Measurements from ENCODE around the gene NBEA. TPM values are rescaled to one million over a fixed set of nuclear protein-coding genes. Genes with fewer than 3 reads are reported as not detected.

Gene NBEA
- total RNA-seq, 1 experiment from 2014 or later, result 4.1 TPM

DNA sequence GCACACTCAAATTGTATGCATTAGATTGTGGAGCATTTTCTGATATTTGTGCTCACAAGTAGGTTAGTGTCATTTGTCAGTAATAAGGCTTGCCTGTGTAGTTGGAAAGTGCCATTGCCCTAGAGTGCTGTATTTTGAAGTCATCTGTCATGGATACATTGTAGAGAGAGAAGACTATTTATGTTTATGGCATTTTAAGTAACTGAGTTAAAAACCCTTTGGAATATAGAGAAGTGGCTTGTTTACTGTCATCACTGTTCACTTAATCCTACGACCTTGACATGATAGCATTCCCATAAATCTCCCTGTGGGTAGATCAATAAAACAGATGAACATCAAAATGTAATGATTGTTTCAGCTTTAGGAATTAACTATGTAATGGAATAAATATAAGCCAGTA lies 423.8 kb downstream of the NBEA start:
- intact Hi-C loops (cut with micrococcal nuclease), result no loop called here
- no TSS peak for BruUV-seq (replicated peaks)
- DNase-seq (ENCODE audit: low read depth, low spot score), result no peak
- ATAC-seq, result no peak
- Histone ChIP-seq H3K4me2 (ENCODE audit: low read length) (no peak overlapping the region), H4K20me1 (ENCODE audit: insufficient read depth) (no peaks in the 10 kb centered on the region), H3K79me2 (ENCODE audit: insufficient read depth, low read length) (no peaks in the 10 kb centered on the region), H3K27me3 (ENCODE audit: insufficient read depth, low read length) (no peaks in the 10 kb centered on the region), H3K9ac (ENCODE audit: low read length) (no peak overlapping the region), H3K36me3 (ENCODE audit: control insufficient read depth in 1 of 2, insufficient read depth in 2 of 2, low read length in 2 of 2) (no peaks in the 10 kb centered on the region), H3K27ac (ENCODE audit: low read depth, low read length) (no peak overlapping the region), H3K9me3 (ENCODE audit: control insufficient read depth in 1 of 2, insufficient read depth in 1 of 2, low read depth in 1 of 2, low read length in 2 of 2) (no peaks in the 10 kb centered on the region), H3K9me2 (ENCODE audit: insufficient read depth) (no peaks in the 10 kb centered on the region), H3K4me3 (replicated peaks in 1 of 2; ENCODE audit: low read depth in 1 of 2, low read length in 2 of 2) (no peak overlapping the region), H3K4me1 (ENCODE audit: control insufficient read depth in 1 of 2, insufficient read depth in 2 of 2, low read length in 2 of 2) (no peaks in the 10 kb centered on the region), H2AFZ (ENCODE audit: low read depth, low read length, poor library complexity, severe bottlenecking) (no peak overlapping the region)
- CTCF ChIA-PET, result no interaction called here
- RAD21 ChIA-PET (ENCODE audit: low non-redundant PET in 1 of 2, low total read pairs in 2 of 2, uncharacterized antibody in 2 of 2, unreplicated experiment in 2 of 2), result no interaction called here
- POLR2A ChIA-PET, result no interaction called here
- no peak for TF ChIP-seq ATF3 (IDR thresholded peaks at IDR 0.05)
- no peak for TF ChIP-seq YY1 (IDR thresholded peaks at IDR 0.05; ENCODE audit: extremely low read depth, insufficient replicate concordance, low read depth, low read length)
- TF ChIP-seq ZBTB33 (IDR thresholded peaks at IDR 0.05; ENCODE audit: extremely low read depth, insufficient replicate concordance, low read length), result no peak
- TF ChIP-seq FOSL1 (IDR thresholded peaks at IDR 0.05; ENCODE audit: low read depth), result no peak

GRCh38 chr13:35367586-35367985 lies 425.5 kb downstream of the NBEA start:
- CTCF ChIA-PET, result no interaction called here
- BruUV-seq (replicated peaks), result no TSS peak
- ATAC-seq, result no peak

More at GRCh38 chr13:35367586-35367985, 425.5 kb downstream of the NBEA start:
- Histone ChIP-seq H3K4me3 (replicated peaks in 1 of 2; ENCODE audit: low read depth in 1 of 2, low read length in 2 of 2) (no peak overlapping the region), H2AFZ (ENCODE audit: low read depth, low read length, poor library complexity, severe bottlenecking) (no peak overlapping the region), H3K9me2 (ENCODE audit: insufficient read depth) (no peaks in the 10 kb centered on the region), H3K27ac (ENCODE audit: low read depth, low read length) (no peak overlapping the region), H3K36me3 (ENCODE audit: control insufficient read depth in 1 of 2, insufficient read depth in 2 of 2, low read length in 2 of 2) (no peaks in the 10 kb centered on the region), H4K20me1 (ENCODE audit: insufficient read depth) (no peaks in the 10 kb centered on the region), H3K4me2 (ENCODE audit: low read length) (no peak overlapping the region), H3K9me3 (ENCODE audit: control insufficient read depth in 1 of 2, insufficient read depth in 1 of 2, low read depth in 1 of 2, low read length in 2 of 2) (no peaks in the 10 kb centered on the region), H3K9ac (ENCODE audit: low read length) (no peak overlapping the region), H3K27me3 (ENCODE audit: insufficient read depth, low read length) (no peaks in the 10 kb centered on the region), H3K4me1 (ENCODE audit: control insufficient read depth in 1 of 2, insufficient read depth in 2 of 2, low read length in 2 of 2) (no peaks in the 10 kb centered on the region), H3K79me2 (ENCODE audit: insufficient read depth, low read length) (no peaks in the 10 kb centered on the region)
- RAD21 ChIA-PET (ENCODE audit: low non-redundant PET in 1 of 2, low total read pairs in 2 of 2, uncharacterized antibody in 2 of 2, unreplicated experiment in 2 of 2), result no interaction called here
- POLR2A ChIA-PET, result no interaction called here
- intact Hi-C loops (cut with micrococcal nuclease), result no loop called here
- TF ChIP-seq SIN3A (IDR thresholded peaks at IDR 0.05; ENCODE audit: low read depth) (no peak), CEBPB (IDR thresholded peaks at IDR 0.05; ENCODE audit: low read depth) (no peak), CBX3 (IDR thresholded peaks at IDR 0.05; ENCODE audit: low read depth) (no peak)
- TF ChIP-seq, protein P1, sequence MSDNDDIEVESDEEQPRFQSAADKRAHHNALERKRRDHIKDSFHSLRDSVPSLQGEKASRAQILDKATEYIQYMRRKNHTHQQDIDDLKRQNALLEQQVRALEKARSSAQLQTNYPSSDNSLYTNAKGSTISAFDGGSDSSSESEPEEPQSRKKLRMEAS (IDR thresholded peaks at IDR 0.05), result no peak
- no peak for DNase-seq (ENCODE audit: low read depth, low spot score)
